Panc1 (cell line): ENCODE data around the gene ZNF608. TPM values are rescaled to one million over a fixed set of nuclear protein-coding genes. Genes with fewer than 3 reads are reported as not detected.
A peak's percentile ranks its signal among the peaks of the same experiment; 100 is the strongest.

Source experiments
- ATAC-seq: fragments of 200-7000 bp; cut with Tn5 transposase; 2 replicates; pipeline ENCODE4 v1.9.1; 2020; ENCODE audit warnings: mild to moderate bottlenecking, moderate library complexity
- BruUV-seq: library from RNA; stranded (reverse); fragments of 400-500 nt; replicated peaks from 2 replicates; lab custom pipeline; 2021; lab: Mats Ljungman, UMichigan
- CTCF ChIA-PET: fragments of 300-600 bp; sonication (Branson Sonifier 250); formaldehyde crosslinking; loops from one replicate; lab custom pipeline; 2022; ENCODE audit warnings: antibody characterized with exemption; lab: Charles Lee
- POLR2A ChIA-PET: fragments of 300-600 bp; sonication (Branson Sonifier 250); formaldehyde crosslinking; loops from one replicate; lab custom pipeline; 2022; ENCODE audit warnings: antibody characterized with exemption; lab: Charles Lee
- DNase-seq: peaks from one replicate; pipeline ENCODE4 v3.0.0-alpha.2; 2010; ENCODE audit warnings: low read depth, low spot score
- H3K27ac ChIP-seq: 2 replicates; pipeline ENCODE4 v1.5.1; 2011; ENCODE audit warnings: mild to moderate bottlenecking, low read length, inconsistent platforms
- H3K27me3 ChIP-seq: fragments of 200-500 bp; sonication (Bioruptor generic); 2 replicates; pipeline ENCODE4 v1.6.0; 2014; ENCODE audit warnings: low read length, inconsistent platforms; ENCODE audit not compliant: control insufficient read depth, insufficient read depth
- H3K36me3 ChIP-seq: fragments of 200-500 bp; sonication (Bioruptor generic); 2 replicates; pipeline ENCODE4 v1.5.1; 2014; ENCODE audit warnings: inconsistent platforms, mild to moderate bottlenecking, low read length, moderate library complexity; ENCODE audit not compliant: control insufficient read depth, insufficient read depth
- H3K4me1 ChIP-seq: 2 replicates; pipeline ENCODE4 v1.5.1; 2011; ENCODE audit warnings: inconsistent platforms, mild to moderate bottlenecking, low read length, moderate library complexity; ENCODE audit not compliant: control insufficient read depth, insufficient read depth
- H3K4me3 ChIP-seq, 2 experiments: 2 replicates each; pipeline ENCODE4 v1.5.1; 2011 to 2012; ENCODE audit warnings: low read depth in 2 of 2, low read length in 2 of 2, mild to moderate bottlenecking in 2 of 2, inconsistent platforms in 1 of 2, moderate library complexity in 1 of 2
- H3K9me3 ChIP-seq: fragments of 200-500 bp; sonication (Bioruptor generic); 2 replicates; pipeline ENCODE4 v1.5.1; 2014; ENCODE audit warnings: low read depth, mild to moderate bottlenecking, inconsistent platforms, low read length, moderate library complexity; ENCODE audit not compliant: control insufficient read depth, insufficient read depth
- POLR2AphosphoS5 ChIP-seq: IDR thresholded peaks from 2 replicates; pipeline ENCODE4 v1.6.1; 2012; ENCODE audit warnings: mild to moderate bottlenecking, low read depth, low read length, moderate library complexity
- SIN3A ChIP-seq: IDR thresholded peaks from 2 replicates; pipeline ENCODE4 v1.6.1; 2012; ENCODE audit warnings: low read depth, mild to moderate bottlenecking, low read length, moderate library complexity, borderline replicate concordance; ENCODE audit not compliant: insufficient read depth
- TCF7L2 ChIP-seq: IDR thresholded peaks from 2 replicates; pipeline ENCODE4 v1.6.1; 2011; ENCODE audit warnings: mild to moderate bottlenecking, low read depth, low read length, inconsistent platforms
- in situ Hi-C: cut with HindIII; loops from 2 replicates; pipeline ENCODE4 v1.10.0; 2016; ENCODE audit warnings: low sequenced_read_pairs, low pct_unique_long_range_greater_than_20kb
- intact Hi-C: fragments of 100-400 bp; cut with micrococcal nuclease; formaldehyde crosslinking; loops from one replicate; pipeline ENCODE4 v1.10.0; 2022; ENCODE audit not compliant: unreplicated experiment
- total RNA-seq: library from RNA; stranded (reverse); gene quantifications from one replicate; pipeline ENCODE4 v1.2.1, GENCODE V29; 2021; ENCODE audit not compliant: unreplicated experiment
- TF ChIP-seq, protein P1 (sequence below), 2 experiments: IDR thresholded peaks; 2 replicates each; pipeline ENCODE4 v1.6.1; 2011 to 2012; ENCODE audit warnings: low read depth in 2 of 2, control low read depth in 1 of 2, low read length in 1 of 2, mild to moderate bottlenecking in 1 of 2, moderate library complexity in 1 of 2; ENCODE audit not compliant: insufficient read depth in 1 of 2
- TF ChIP-seq, protein P2 (sequence below): fragments of 450-650 bp; IDR thresholded peaks from 2 replicates; pipeline ENCODE4 v1.5.1; 2017; ENCODE audit warnings: mild to moderate bottlenecking

The ZNF608 gene
- total RNA-seq, 1 experiment from 2014 or later, result 37.5 TPM

DNA sequence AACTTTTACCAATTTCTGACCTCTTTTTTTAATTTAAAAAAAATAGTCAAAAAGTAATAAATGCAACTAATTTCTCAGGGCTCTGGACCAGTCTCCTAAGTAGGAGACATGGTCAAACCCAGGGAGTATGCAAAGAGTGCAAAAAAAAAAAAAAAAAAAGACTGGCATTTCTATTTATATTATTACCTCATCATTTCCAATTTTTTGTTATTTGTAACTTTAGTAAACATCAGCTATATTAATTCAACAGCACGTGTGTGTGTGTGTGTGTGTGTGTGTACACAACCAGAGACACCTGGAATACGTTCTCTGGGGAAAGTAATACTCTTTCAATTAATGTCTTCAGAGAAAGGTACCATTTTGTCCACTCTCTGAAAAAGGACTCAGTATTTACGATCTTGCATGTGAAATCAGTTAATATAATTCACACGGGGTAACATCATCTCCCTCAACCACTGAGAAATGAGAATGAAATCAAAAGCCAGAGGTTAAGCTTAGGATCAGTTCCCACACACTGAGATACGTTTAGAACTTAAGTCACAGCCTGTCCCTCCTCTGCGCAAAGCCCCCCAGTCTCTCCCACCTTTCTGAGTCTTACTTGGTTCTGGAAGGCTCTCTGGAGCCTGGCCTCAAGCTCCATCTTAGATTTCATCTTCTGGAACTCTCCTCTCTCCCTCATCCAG is 21.9 kb downstream of the ZNF608 start:
- BruUV-seq, result no TSS peak

DNA sequence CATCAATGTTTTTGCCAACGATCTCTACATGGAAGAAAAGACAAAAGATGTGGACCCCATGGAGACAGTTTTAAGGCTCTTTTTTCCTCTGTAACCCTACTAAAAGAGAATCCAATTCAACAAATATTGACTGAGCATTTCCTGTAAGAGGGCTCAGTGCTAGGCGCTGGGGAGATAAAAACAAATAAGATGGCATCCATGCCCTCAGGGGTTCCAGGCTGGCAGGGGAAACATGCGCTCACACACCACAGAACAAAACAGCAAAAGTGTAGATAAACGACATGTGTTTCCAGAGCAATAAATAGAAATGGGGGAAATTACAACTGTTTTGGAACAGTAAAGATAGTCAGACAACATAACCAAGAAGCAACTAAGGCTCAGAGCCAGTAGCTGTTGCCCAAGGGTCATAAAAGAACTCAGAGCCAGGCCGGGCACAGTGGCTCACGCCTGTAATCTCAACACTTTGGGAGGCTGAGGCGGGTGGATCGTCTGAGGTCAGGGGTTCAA is 25.2 kb downstream of the ZNF608 start:
- H3K4me1 ChIP-seq, result peaks cover 87% of the 10 kb centered on the region
- no TSS peak for BruUV-seq
- POLR2A ChIA-PET, result no interaction called here

More for the DNA sequence above, 21.9 kb downstream of the ZNF608 start:
- H3K9me3 ChIP-seq, result no peaks in the 10 kb centered on the region
- no peaks in the 10 kb centered on the region for H3K36me3 ChIP-seq
- intact Hi-C loops, result no loop called here
- in situ Hi-C loops, result no loop called here
- DNase-seq (no peak), ATAC-seq (peak; percentile 17; the same call in 1 of the 2 replicates)
- H3K4me3 ChIP-seq, result peak overlapping the region; percentile 0 to 26; a peak in 3 of 4 replicates
- POLR2A ChIA-PET, result interaction anchor here (0.6 kb wide), 1 partner anchor 24 kb away, joined by 4 read pairs; no protein-coding TSS in a partner anchor
- CTCF ChIA-PET, result interaction anchor here (0.5 to 0.7 kb wide), 2 partner anchors 24 to 301 kb away, joined by 3 to 26 read pairs; no protein-coding TSS in a partner anchor
- H3K4me1 ChIP-seq, result peaks cover 83% of the 10 kb centered on the region
- H3K27me3 ChIP-seq, result no peaks in the 10 kb centered on the region
- TF ChIP-seq POLR2AphosphoS5, result no peak
- TF ChIP-seq TCF7L2, result no peak
- TF ChIP-seq, protein P1, sequence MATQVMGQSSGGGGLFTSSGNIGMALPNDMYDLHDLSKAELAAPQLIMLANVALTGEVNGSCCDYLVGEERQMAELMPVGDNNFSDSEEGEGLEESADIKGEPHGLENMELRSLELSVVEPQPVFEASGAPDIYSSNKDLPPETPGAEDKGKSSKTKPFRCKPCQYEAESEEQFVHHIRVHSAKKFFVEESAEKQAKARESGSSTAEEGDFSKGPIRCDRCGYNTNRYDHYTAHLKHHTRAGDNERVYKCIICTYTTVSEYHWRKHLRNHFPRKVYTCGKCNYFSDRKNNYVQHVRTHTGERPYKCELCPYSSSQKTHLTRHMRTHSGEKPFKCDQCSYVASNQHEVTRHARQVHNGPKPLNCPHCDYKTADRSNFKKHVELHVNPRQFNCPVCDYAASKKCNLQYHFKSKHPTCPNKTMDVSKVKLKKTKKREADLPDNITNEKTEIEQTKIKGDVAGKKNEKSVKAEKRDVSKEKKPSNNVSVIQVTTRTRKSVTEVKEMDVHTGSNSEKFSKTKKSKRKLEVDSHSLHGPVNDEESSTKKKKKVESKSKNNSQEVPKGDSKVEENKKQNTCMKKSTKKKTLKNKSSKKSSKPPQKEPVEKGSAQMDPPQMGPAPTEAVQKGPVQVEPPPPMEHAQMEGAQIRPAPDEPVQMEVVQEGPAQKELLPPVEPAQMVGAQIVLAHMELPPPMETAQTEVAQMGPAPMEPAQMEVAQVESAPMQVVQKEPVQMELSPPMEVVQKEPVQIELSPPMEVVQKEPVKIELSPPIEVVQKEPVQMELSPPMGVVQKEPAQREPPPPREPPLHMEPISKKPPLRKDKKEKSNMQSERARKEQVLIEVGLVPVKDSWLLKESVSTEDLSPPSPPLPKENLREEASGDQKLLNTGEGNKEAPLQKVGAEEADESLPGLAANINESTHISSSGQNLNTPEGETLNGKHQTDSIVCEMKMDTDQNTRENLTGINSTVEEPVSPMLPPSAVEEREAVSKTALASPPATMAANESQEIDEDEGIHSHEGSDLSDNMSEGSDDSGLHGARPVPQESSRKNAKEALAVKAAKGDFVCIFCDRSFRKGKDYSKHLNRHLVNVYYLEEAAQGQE (IDR thresholded peaks at IDR 0.05; ENCODE audit: insufficient read depth in 1 of 2, low read depth in 2 of 2, low read length in 1 of 2), result no peak
- TF ChIP-seq, protein P2, sequence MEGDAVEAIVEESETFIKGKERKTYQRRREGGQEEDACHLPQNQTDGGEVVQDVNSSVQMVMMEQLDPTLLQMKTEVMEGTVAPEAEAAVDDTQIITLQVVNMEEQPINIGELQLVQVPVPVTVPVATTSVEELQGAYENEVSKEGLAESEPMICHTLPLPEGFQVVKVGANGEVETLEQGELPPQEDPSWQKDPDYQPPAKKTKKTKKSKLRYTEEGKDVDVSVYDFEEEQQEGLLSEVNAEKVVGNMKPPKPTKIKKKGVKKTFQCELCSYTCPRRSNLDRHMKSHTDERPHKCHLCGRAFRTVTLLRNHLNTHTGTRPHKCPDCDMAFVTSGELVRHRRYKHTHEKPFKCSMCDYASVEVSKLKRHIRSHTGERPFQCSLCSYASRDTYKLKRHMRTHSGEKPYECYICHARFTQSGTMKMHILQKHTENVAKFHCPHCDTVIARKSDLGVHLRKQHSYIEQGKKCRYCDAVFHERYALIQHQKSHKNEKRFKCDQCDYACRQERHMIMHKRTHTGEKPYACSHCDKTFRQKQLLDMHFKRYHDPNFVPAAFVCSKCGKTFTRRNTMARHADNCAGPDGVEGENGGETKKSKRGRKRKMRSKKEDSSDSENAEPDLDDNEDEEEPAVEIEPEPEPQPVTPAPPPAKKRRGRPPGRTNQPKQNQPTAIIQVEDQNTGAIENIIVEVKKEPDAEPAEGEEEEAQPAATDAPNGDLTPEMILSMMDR, result no peak
- TF ChIP-seq SIN3A, result no peak
- peak overlapping the region; percentile 76 for H3K27ac ChIP-seq

More for the DNA sequence above, 25.2 kb downstream of the ZNF608 start:
- TF ChIP-seq SIN3A (no peak), TCF7L2 (no peak), POLR2AphosphoS5 (no peak)
- TF ChIP-seq, protein P1 (IDR thresholded peaks at IDR 0.05; ENCODE audit: insufficient read depth in 1 of 2, low read depth in 2 of 2, low read length in 1 of 2), result no peak
- TF ChIP-seq, protein P2, result no peak
- H3K4me3 ChIP-seq, result no peak overlapping the region
- CTCF ChIA-PET, result no interaction called here
- in situ Hi-C loops (no loop called here), intact Hi-C loops (no loop called here)
- ATAC-seq (no peak), DNase-seq (no peak)
- H3K9me3 ChIP-seq, result no peaks in the 10 kb centered on the region
- no peaks in the 10 kb centered on the region for H3K27me3 ChIP-seq
- H3K36me3 ChIP-seq, result no peaks in the 10 kb centered on the region
- peak overlapping the region; percentile 88 for H3K27ac ChIP-seq
